ENCODE measurements around the gene MUC5B. TPM values are rescaled to one million over a fixed set of nuclear protein-coding genes. Genes with fewer than 3 reads are reported as not detected.

Gene MUC5B
- total RNA-seq, 1 donor from 2014 or later, result not detected

DNA sequence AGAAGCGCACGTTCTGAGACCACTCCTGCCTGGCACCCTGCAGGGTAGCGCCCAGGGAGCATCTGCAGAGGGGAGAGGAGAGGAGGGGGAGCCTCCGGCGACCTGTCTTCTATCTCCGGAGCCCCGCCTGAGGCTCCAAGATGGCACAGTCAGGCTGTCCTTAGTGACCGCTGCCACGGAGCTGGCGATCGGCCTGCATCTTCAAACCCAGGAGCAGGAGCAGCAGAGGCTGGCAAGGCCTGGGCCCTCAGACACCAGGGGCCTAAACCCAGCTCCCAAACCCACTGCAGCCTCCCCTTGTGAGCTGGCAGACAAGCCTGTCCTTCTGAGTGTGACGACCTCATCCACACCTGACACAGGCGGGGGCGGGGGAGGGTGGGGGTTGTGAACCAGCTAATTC, 51.6 kb downstream of the MUC5B start:
- no peak overlapping the region for H3K4me3 ChIP-seq (ENCODE audit: low read depth, low read length)
- DNase-seq (ENCODE audit: low read depth), result no peak
- no peak for TF ChIP-seq CTCF (conservative IDR thresholded peaks at IDR 0.05; ENCODE audit: low read depth, low read length)

- no peak for TF ChIP-seq CTCF (conservative IDR thresholded peaks at IDR 0.05; ENCODE audit: low read depth, low read length)
- no peak overlapping the region for H3K4me3 ChIP-seq (ENCODE audit: low read depth, low read length)
- no peak for DNase-seq (ENCODE audit: low read depth)
These were observed 52.2 kb downstream of the MUC5B start for GRCh38 chr11:1275021-1275420.

GRCh38 chr11:1276041-1276790, 53.4 kb downstream of the MUC5B start:
- DNase-seq (ENCODE audit: low read depth), result no peak

GRCh38 chr11:1276866-1277615, 54.2 kb downstream of the MUC5B start:
- no peak for DNase-seq (ENCODE audit: low read depth)
- H3K4me3 ChIP-seq (ENCODE audit: low read depth, low read length), result no peak overlapping the region
- no peak for TF ChIP-seq CTCF (conservative IDR thresholded peaks at IDR 0.05; ENCODE audit: low read depth, low read length)

More at GRCh38 chr11:1276041-1276790, 53.4 kb downstream of the MUC5B start:
- no peak for TF ChIP-seq CTCF (conservative IDR thresholded peaks at IDR 0.05; ENCODE audit: low read depth, low read length)
- no peak overlapping the region for H3K4me3 ChIP-seq (ENCODE audit: low read depth, low read length)

GRCh38 chr11:1277936-1278512, 55.2 kb downstream of the MUC5B start:
- DNase-seq (ENCODE audit: low read depth), result no peak
- TF ChIP-seq CTCF (conservative IDR thresholded peaks at IDR 0.05; ENCODE audit: low read depth, low read length), result no peak
- no peak overlapping the region for H3K4me3 ChIP-seq (ENCODE audit: low read depth, low read length)

GRCh38 chr11:1278766-1279673, 56.2 kb downstream of the MUC5B start:
- TF ChIP-seq CTCF (conservative IDR thresholded peaks at IDR 0.05; ENCODE audit: low read depth, low read length), result no peak
- DNase-seq (ENCODE audit: low read depth), result no peak
- H3K4me3 ChIP-seq (ENCODE audit: low read depth, low read length), result no peak overlapping the region
